Uterus (tissue), 4 donors: Measurements from ENCODE around the gene ELAVL3. TPM values are rescaled to one million over a fixed set of nuclear protein-coding genes. Genes with fewer than 3 reads are reported as not detected.
"Not testable (repeated sequence)": the region's sequence is repeated elsewhere in the genome, so short reads cannot be mapped to it uniquely, and the experiment has no call there.

Experiments
- DNase-seq, 2 donors: peaks; one replicate each; pipeline ENCODE4 v3.0.0-alpha.2; 2019 to 2020
- H3K27ac ChIP-seq, 2 donors: fragments of 200-600 bp; sonication (generic); 1 replicate in 1 of 2; 2 replicates in 1 of 2; pipeline ENCODE4 v1.5.1; 2016 to 2018
- H3K27me3 ChIP-seq, 2 donors: fragments of 200-600 bp; sonication (generic); one replicate each; pipeline ENCODE4 v1.5.1; 2018 to 2019; ENCODE audit warnings: control low read depth in 1 of 2
- H3K36me3 ChIP-seq, 2 donors: fragments of 200-600 bp; sonication (generic); one replicate each; pipeline ENCODE4 v1.5.1; 2019; ENCODE audit warnings: control low read depth in 1 of 2
- H3K4me1 ChIP-seq, 2 donors: fragments of 200-600 bp; sonication (generic); one replicate each; pipeline ENCODE4 v1.5.1; 2018 to 2019; ENCODE audit warnings: control low read depth in 1 of 2
- H3K4me3 ChIP-seq, 2 donors: fragments of 200-600 bp; sonication (generic); 1 replicate in 1 of 2; 2 replicates in 1 of 2; pipeline ENCODE4 v1.5.1; 2018 to 2019; ENCODE audit warnings: mild to moderate bottlenecking in 1 of 2
- H3K9me3 ChIP-seq, 2 donors: fragments of 200-600 bp; sonication (generic); one replicate each; pipeline ENCODE4 v1.5.1; 2019; ENCODE audit warnings: control low read depth in 1 of 2
- POLR2A ChIP-seq, 2 donors: fragments of 450-650 bp; IDR thresholded peaks; one replicate each; pipeline ENCODE4 v1.6.1; 2016; ENCODE audit warnings: antibody characterized with exemption in 2 of 2, mild to moderate bottlenecking in 1 of 2, moderate library complexity in 1 of 2
- intact Hi-C: fragments of 100-400 bp; cut with DNase I; formaldehyde crosslinking; loops from one replicate; pipeline ENCODE4 v1.15.1; 2023; ENCODE audit warnings: low total_unique reads
- total RNA-seq, 4 donors: library from RNA; depleted of rRNA in 3 of 4; stranded (reverse); fragments of >200 nt in 3 of 4; gene quantifications; one replicate each; pipeline versions ENCODE4 v1.1.0 to v1.2.4, GENCODE V29; 2014 to 2023
- TF ChIP-seq, protein P1 (sequence below), 4 experiments: fragments of 200-600 bp in 2 of 4; fragments of 450-650 bp in 2 of 4; sonication (generic) in 2 of 4; IDR thresholded peaks; one replicate each; pipeline ENCODE4 v1.5.1; 2016 to 2019; ENCODE audit warnings: antibody characterized with exemption in 4 of 4, mild to moderate bottlenecking in 2 of 4, moderate library complexity in 1 of 4
- donor health status: DM: yes; HTN: yes; CAD: no.

ELAVL3 gene
- total RNA-seq, 4 donors from 2014 or later: 1.1 TPM; not detected in 3

DNA sequence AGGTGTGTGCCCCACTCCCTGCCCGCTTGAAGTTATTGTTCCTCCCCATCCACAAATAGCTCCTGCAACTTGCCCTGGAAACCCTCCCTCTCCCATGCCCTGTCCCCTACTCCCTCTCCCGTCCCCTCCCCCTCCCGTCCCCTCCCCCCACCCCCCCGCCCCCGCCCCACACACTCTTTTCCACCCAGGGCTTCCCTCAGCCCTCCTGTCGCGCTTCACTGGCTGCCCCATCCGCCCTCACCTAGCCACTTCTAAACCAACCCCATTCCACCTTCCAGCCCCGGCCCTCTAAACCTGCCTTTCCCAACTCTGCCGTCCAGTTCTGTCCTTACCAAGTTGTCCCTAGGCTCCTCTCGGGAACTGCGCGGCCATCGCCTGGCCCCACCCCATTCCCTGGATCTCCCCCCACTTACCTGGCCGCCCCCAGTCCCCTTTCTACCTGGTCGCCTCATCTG is 62.7 kb downstream of the ELAVL3 start:
- peaks cover 0 to 17% of the 10 kb centered on the region in 2 donors for H3K4me1 ChIP-seq
- peak overlapping the region; percentile 24 to 29 for H3K4me3 ChIP-seq
- peaks cover 14 to 17% of the 10 kb centered on the region in 2 donors for H3K27me3 ChIP-seq
- intact Hi-C loops: no loop called here
- TF ChIP-seq POLR2A (IDR thresholded peaks at IDR 0.05): no peak
- TF ChIP-seq, protein P1, sequence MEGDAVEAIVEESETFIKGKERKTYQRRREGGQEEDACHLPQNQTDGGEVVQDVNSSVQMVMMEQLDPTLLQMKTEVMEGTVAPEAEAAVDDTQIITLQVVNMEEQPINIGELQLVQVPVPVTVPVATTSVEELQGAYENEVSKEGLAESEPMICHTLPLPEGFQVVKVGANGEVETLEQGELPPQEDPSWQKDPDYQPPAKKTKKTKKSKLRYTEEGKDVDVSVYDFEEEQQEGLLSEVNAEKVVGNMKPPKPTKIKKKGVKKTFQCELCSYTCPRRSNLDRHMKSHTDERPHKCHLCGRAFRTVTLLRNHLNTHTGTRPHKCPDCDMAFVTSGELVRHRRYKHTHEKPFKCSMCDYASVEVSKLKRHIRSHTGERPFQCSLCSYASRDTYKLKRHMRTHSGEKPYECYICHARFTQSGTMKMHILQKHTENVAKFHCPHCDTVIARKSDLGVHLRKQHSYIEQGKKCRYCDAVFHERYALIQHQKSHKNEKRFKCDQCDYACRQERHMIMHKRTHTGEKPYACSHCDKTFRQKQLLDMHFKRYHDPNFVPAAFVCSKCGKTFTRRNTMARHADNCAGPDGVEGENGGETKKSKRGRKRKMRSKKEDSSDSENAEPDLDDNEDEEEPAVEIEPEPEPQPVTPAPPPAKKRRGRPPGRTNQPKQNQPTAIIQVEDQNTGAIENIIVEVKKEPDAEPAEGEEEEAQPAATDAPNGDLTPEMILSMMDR (IDR thresholded peaks at IDR 0.05): no peak
- H3K36me3 ChIP-seq: no peaks in the 10 kb centered on the region
- no peak for DNase-seq
- H3K27ac ChIP-seq: peak overlapping the region in 1 of 2 donors; percentile 43
- no peaks in the 10 kb centered on the region for H3K9me3 ChIP-seq

GRCh38 chr19:11416346-11417052 is 64.3 kb downstream of the ELAVL3 start:
- Histone ChIP-seq H3K36me3 (no peaks in the 10 kb centered on the region), H3K4me1 (peaks cover 0 to 17% of the 10 kb centered on the region in 2 donors), H3K27me3 (peaks cover 12 to 13% of the 10 kb centered on the region in 2 donors), H3K4me3 (no peak overlapping the region), H3K27ac (no peak overlapping the region), H3K9me3 (no peaks in the 10 kb centered on the region)
- no peak for DNase-seq
- no peak for TF ChIP-seq POLR2A (IDR thresholded peaks at IDR 0.05)
- TF ChIP-seq, protein P1 (IDR thresholded peaks at IDR 0.05): no peak
- intact Hi-C loops: no loop called here

- intact Hi-C loops: no loop called here
- H3K36me3 ChIP-seq: no peaks in the 10 kb centered on the region
- H3K4me3 ChIP-seq: no peak overlapping the region
- no peaks in the 10 kb centered on the region for H3K9me3 ChIP-seq
- no peak for DNase-seq
- H3K27me3 ChIP-seq: peaks cover 6% of the 10 kb centered on the region in 2 donors
- peaks cover 0 to 8% of the 10 kb centered on the region in 2 donors for H3K4me1 ChIP-seq
- no peak overlapping the region for H3K27ac ChIP-seq
- TF ChIP-seq, protein P1 (IDR thresholded peaks at IDR 0.05): no peak
- no peak for TF ChIP-seq POLR2A (IDR thresholded peaks at IDR 0.05)
Observed at GRCh38 chr19:11414544-11414943, 66.3 kb downstream of the ELAVL3 start.

DNA sequence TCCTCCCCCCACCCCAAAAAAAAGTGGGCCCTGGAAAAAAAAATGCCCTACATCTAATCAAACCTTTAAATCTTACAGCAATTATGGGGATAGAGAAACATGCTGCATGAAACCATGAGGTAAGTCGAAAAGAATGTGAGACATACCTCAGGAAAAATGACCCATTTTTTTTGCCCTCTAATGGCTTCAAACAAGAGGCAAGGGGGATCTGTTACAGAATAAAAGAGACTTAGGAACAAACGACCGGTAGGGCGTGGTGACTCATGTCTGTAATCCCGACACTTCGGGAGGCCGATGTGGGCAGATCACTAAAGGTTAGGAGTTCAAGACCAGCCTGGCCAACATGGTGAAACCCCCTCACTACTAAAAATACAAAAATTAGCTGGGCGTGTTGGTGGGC is 70.2 kb downstream of the ELAVL3 start:
- no peak for DNase-seq
- Histone ChIP-seq H3K4me3 (no peak overlapping the region), H3K27ac (no peak overlapping the region), H3K9me3 (no peaks in the 10 kb centered on the region), H3K36me3 (no peaks in the 10 kb centered on the region), H3K27me3 (no peaks in the 10 kb centered on the region), H3K4me1 (peaks cover 0 to 4% of the 10 kb centered on the region in 2 donors)
- TF ChIP-seq, protein P1 (IDR thresholded peaks at IDR 0.05): no peak
- no peak for TF ChIP-seq POLR2A (IDR thresholded peaks at IDR 0.05)
- intact Hi-C loops: no loop called here

- Histone ChIP-seq H3K27ac (no peak overlapping the region), H3K4me3 (no peak overlapping the region), H3K36me3 (no peaks in the 10 kb centered on the region), H3K27me3 (no peaks in the 10 kb centered on the region), H3K4me1 (peaks cover 0 to 4% of the 10 kb centered on the region in 2 donors), H3K9me3 (no peaks in the 10 kb centered on the region)
- intact Hi-C loops: no loop called here
- TF ChIP-seq, protein P1 (IDR thresholded peaks at IDR 0.05): no peak
- TF ChIP-seq POLR2A (IDR thresholded peaks at IDR 0.05): no peak
- no peak for DNase-seq
Observed at GRCh38 chr19:11408591-11408990, 72.3 kb downstream of the ELAVL3 start.

- not testable (repeated sequence) for H3K4me3 ChIP-seq
Observed at GRCh38 chr19:11406703-11407236, 74.1 kb downstream of the ELAVL3 start.

More at GRCh38 chr19:11406703-11407236, 74.1 kb downstream of the ELAVL3 start:
- H3K27me3 ChIP-seq, H3K27ac ChIP-seq, H3K36me3 ChIP-seq, DNase-seq, H3K9me3 ChIP-seq, H3K4me1 ChIP-seq, intact Hi-C loops: not testable (repeated sequence)
